ENCODE results near the gene TESK1.
"Not testable (repeated sequence)": the region's sequence is repeated elsewhere in the genome, so short reads cannot be mapped to it uniquely, and the experiment has no call there.

The TESK1 gene

GRCh38 chr9:35568196-35568595, 36.9 kb upstream of the TESK1 start:
- DNase-seq (ENCODE audit: low read depth) = no peak
- no peak for TF ChIP-seq CTCF (conservative IDR thresholded peaks at IDR 0.05; ENCODE audit: low read depth, low read length)
- H3K4me3 ChIP-seq (ENCODE audit: low read depth, low read length) = no peak overlapping the region

GRCh38 chr9:35569206-35569605, 35.9 kb upstream of the TESK1 start:
- no peak for DNase-seq (ENCODE audit: low read depth)
- H3K4me3 ChIP-seq (ENCODE audit: low read depth, low read length) = no peak overlapping the region
- TF ChIP-seq CTCF (conservative IDR thresholded peaks at IDR 0.05; ENCODE audit: low read depth, low read length) = no peak

GRCh38 chr9:35570709-35571504, 34.2 kb upstream of the TESK1 start:
- no peak for TF ChIP-seq CTCF (conservative IDR thresholded peaks at IDR 0.05; ENCODE audit: low read depth, low read length)
- H3K4me3 ChIP-seq (ENCODE audit: low read depth, low read length) = no peak overlapping the region
- no peak for DNase-seq (ENCODE audit: low read depth)

- no peak for DNase-seq (ENCODE audit: low read depth)
- no peak for TF ChIP-seq CTCF (conservative IDR thresholded peaks at IDR 0.05; ENCODE audit: low read depth, low read length)
- no peak overlapping the region for H3K4me3 ChIP-seq (ENCODE audit: low read depth, low read length)
Observed at GRCh38 chr9:35574578-35575122, 30.4 kb upstream of the TESK1 start.

GRCh38 chr9:35575478-35575877, 29.6 kb upstream of the TESK1 start:
- DNase-seq (ENCODE audit: low read depth) = no peak
- no peak for TF ChIP-seq CTCF (conservative IDR thresholded peaks at IDR 0.05; ENCODE audit: low read depth, low read length)
- no peak overlapping the region for H3K4me3 ChIP-seq (ENCODE audit: low read depth, low read length)

- no peak for TF ChIP-seq CTCF (conservative IDR thresholded peaks at IDR 0.05; ENCODE audit: low read depth, low read length)
- H3K4me3 ChIP-seq (ENCODE audit: low read depth, low read length) = no peak overlapping the region
- DNase-seq (ENCODE audit: low read depth) = no peak
Observed at GRCh38 chr9:35577486-35577885, 27.6 kb upstream of the TESK1 start.

GRCh38 chr9:35579130-35579529, 25.9 kb upstream of the TESK1 start:
- no peak overlapping the region for H3K4me3 ChIP-seq (ENCODE audit: low read depth, low read length)
- TF ChIP-seq CTCF (conservative IDR thresholded peaks at IDR 0.05; ENCODE audit: low read depth, low read length) = no peak
- DNase-seq (ENCODE audit: low read depth) = no peak

- DNase-seq (ENCODE audit: low read depth); H3K4me3 ChIP-seq (ENCODE audit: low read depth, low read length): not testable (repeated sequence)
Observed at GRCh38 chr9:35579659-35580227, 25.3 kb upstream of the TESK1 start.

GRCh38 chr9:35583521-35583920, 21.5 kb upstream of the TESK1 start:
- DNase-seq (ENCODE audit: low read depth); H3K4me3 ChIP-seq (ENCODE audit: low read depth, low read length): not testable (repeated sequence)

- not testable (repeated sequence) for DNase-seq (ENCODE audit: low read depth); H3K4me3 ChIP-seq (ENCODE audit: low read depth, low read length)
Observed at GRCh38 chr9:35584681-35585080, 20.4 kb upstream of the TESK1 start.

Data from choroid plexus epithelial cell (primary cell).